ENCODE data around the gene EPAS1. TPM values are rescaled to one million over a fixed set of nuclear protein-coding genes. Genes with fewer than 3 reads are reported as not detected.

The EPAS1 gene
- total and polyA plus RNA-seq, 2 of the 8 experiments (the other 6 are each of a cell fraction or from before 2014, with no cell fraction given): 2.0 to 4.9 TPM

DNA sequence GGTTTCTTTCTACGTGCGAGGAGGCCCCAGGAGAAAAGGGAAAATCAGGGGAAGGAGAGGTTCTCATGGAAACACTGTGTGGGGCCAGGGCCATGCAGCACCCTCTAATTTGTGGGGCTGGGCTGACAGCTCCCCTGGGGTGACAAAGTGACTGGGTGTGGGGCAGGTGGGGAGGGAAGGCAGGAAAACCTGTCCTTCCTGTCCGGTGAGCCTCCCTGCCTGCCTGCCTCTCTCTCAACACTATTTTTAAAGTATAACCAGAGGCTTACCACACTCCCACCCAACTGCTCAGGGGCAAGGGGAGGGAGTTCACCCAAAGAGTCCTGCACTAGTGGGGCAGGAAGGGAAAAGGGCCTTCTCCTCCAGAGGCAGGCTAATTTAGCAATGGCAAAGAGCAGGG is 10.5 kb upstream of the EPAS1 start:
- Histone ChIP-seq H3K9me3 (ENCODE audit: insufficient read depth in 2 of 2, low read depth in 1 of 2, low read length in 1 of 2) (no peaks in the 10 kb centered on the region), H2BK5ac (ENCODE audit: low read depth, low read length) (no peak overlapping the region), H3K79me1 (ENCODE audit: low read depth, low read length) (no peaks in the 10 kb centered on the region), H2AFZ (ENCODE audit: low read length) (no peak overlapping the region), H3K36me3 (ENCODE audit: control insufficient read depth in 2 of 4, insufficient read depth in 4 of 4, low read length in 3 of 4) (no peaks in the 10 kb centered on the region), H3K27me3 (replicated peaks in 1 of 4; ENCODE audit: control insufficient read depth in 3 of 4, extremely low read depth in 1 of 4, insufficient read depth in 3 of 4, low read length in 3 of 4) (no peaks in the 10 kb centered on the region), H3K27ac (ENCODE audit: low read depth, low read length) (no peak overlapping the region), H3K4ac (replicated peaks; ENCODE audit: insufficient read length, low read depth, low read length) (no peak overlapping the region), H3K4me1 (replicated peaks in 1 of 4; ENCODE audit: control insufficient read depth in 3 of 4, insufficient read depth in 4 of 4, low read length in 3 of 4) (peaks cover 0 to 7% (median 0%) of the 10 kb centered on the region in 4 experiments; a peak in 3 of 7 replicates), H2BK12ac (ENCODE audit: low read depth, low read length) (no peak overlapping the region), H3K14ac (ENCODE audit: insufficient read length) (no peak overlapping the region), H2BK15ac (ENCODE audit: low read length) (no peak overlapping the region), H3K4me2 (ENCODE audit: insufficient read depth in 1 of 2, low read depth in 2 of 2, low read length in 2 of 2) (no peak overlapping the region), H3K23me2 (ENCODE audit: low read depth, low read length) (no peaks in the 10 kb centered on the region; the same call in 1 of the 2 replicates), H3K9ac (replicated peaks in 1 of 4; ENCODE audit: extremely low read depth in 1 of 4, low read depth in 3 of 4, low read length in 3 of 4) (no peak overlapping the region), H4K91ac (replicated peaks; ENCODE audit: insufficient read length, low read length) (no peak overlapping the region), H4K5ac (ENCODE audit: insufficient read length, low read depth, low read length) (no peak overlapping the region), H2AK5ac (ENCODE audit: low read depth, low read length) (no peak overlapping the region), H4K8ac (ENCODE audit: extremely low read depth, insufficient read depth, low read length) (peak overlapping the region; percentile 41; the same call in 1 of the 2 replicates), H4K20me1 (replicated peaks in 1 of 2; ENCODE audit: control insufficient read depth in 1 of 2, insufficient read depth in 2 of 2, low read length in 2 of 2) (no peaks in the 10 kb centered on the region), H2BK20ac (ENCODE audit: low read length) (no peak overlapping the region), H3K79me2 (ENCODE audit: control insufficient read depth in 1 of 2, insufficient read depth in 2 of 2, low read length in 2 of 2) (no peaks in the 10 kb centered on the region), H3K23ac (ENCODE audit: insufficient read length) (no peak overlapping the region), H3K18ac (ENCODE audit: extremely low read depth, low read length) (no peak overlapping the region), H2BK120ac (replicated peaks; ENCODE audit: low read depth, low read length) (no peak overlapping the region), H3K4me3 (ENCODE audit: extremely low read depth in 1 of 4, insufficient read depth in 2 of 4, low read depth in 3 of 4, low read length in 4 of 4) (no peak overlapping the region), H3K56ac (replicated peaks; ENCODE audit: insufficient read length, low read depth, low read length) (no peak overlapping the region)
- WGBS, 2 experiments (ENCODE audit: extremely low coverage in 1 of 2, insufficient coverage in 1 of 2, insufficient read length in 1 of 2, insufficient replicate concordance in 2 of 2, low coverage in 1 of 2, low lambda C conversion rate in 2 of 2, missing lambda C conversion rate in 1 of 2): 93% methylated on average over 3 of the region's 3 CpGs; no CpG with 5 or more reads in 1 of the 2 experiments
- no peak for FAIRE-seq
- DNase-seq (ENCODE audit: low read depth in 1 of 2, low spot score in 2 of 2): no peak
- ChIA-PET POLR2A (ENCODE audit: partially characterized antibody) (no interaction called here), CTCF (ENCODE audit: partially characterized antibody) (interaction anchor here (0.8 to 2.1 kb wide), 2 partner anchors 80 to 133 kb away, joined by 3 to 6 read pairs; no protein-coding TSS in a partner anchor)
- TF ChIP-seq GTF2F1 (IDR thresholded peaks at IDR 0.05; ENCODE audit: borderline replicate concordance, low read depth, low read length) (no peak), SP1 (IDR thresholded peaks at IDR 0.05; ENCODE audit: low read depth, low read length) (no peak), BCL11A (IDR thresholded peaks at IDR 0.05; ENCODE audit: low read depth in 2 of 2, low read length in 2 of 2) (no peak), SP2 (IDR thresholded peaks at IDR 0.05; ENCODE audit: low read length) (no peak), CTBP2 (IDR thresholded peaks at IDR 0.05; ENCODE audit: borderline replicate concordance, insufficient read depth, insufficient read length, low read length) (no peak), CHD1 (IDR thresholded peaks at IDR 0.05; ENCODE audit: low read depth, low read length) (no peak), NRF1 (IDR thresholded peaks at IDR 0.05; ENCODE audit: low read depth, low read length) (no peak), RXRA (IDR thresholded peaks at IDR 0.05; ENCODE audit: insufficient read depth, low read depth, low read length) (no peak), MAX (IDR thresholded peaks at IDR 0.05) (no peak), KDM1A (IDR thresholded peaks at IDR 0.05; ENCODE audit: borderline replicate concordance, low read length) (no peak), POU5F1 (IDR thresholded peaks at IDR 0.05; ENCODE audit: low read depth, low read length) (no peak), SIX5 (IDR thresholded peaks at IDR 0.05; ENCODE audit: low read depth, low read length) (no peak)
- TF ChIP-seq, protein P1, sequence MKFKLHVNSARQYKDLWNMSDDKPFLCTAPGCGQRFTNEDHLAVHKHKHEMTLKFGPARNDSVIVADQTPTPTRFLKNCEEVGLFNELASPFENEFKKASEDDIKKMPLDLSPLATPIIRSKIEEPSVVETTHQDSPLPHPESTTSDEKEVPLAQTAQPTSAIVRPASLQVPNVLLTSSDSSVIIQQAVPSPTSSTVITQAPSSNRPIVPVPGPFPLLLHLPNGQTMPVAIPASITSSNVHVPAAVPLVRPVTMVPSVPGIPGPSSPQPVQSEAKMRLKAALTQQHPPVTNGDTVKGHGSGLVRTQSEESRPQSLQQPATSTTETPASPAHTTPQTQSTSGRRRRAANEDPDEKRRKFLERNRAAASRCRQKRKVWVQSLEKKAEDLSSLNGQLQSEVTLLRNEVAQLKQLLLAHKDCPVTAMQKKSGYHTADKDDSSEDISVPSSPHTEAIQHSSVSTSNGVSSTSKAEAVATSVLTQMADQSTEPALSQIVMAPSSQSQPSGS (IDR thresholded peaks at IDR 0.05; ENCODE audit: low read length): no peak
